Left hindlimb (tissue), 1 donor: Measurements from ENCODE around the gene RTCA.
A peak's percentile ranks its signal among the peaks of the same experiment; 100 is the strongest.
"Not testable (repeated sequence)": the region's sequence is repeated elsewhere in the genome, so short reads cannot be mapped to it uniquely, and the experiment has no call there.

ENCODE experiments used
- DNase-seq: peaks from one replicate; pipeline ENCODE4 v3.0.0-alpha.2; 2018

Gene RTCA

DNA sequence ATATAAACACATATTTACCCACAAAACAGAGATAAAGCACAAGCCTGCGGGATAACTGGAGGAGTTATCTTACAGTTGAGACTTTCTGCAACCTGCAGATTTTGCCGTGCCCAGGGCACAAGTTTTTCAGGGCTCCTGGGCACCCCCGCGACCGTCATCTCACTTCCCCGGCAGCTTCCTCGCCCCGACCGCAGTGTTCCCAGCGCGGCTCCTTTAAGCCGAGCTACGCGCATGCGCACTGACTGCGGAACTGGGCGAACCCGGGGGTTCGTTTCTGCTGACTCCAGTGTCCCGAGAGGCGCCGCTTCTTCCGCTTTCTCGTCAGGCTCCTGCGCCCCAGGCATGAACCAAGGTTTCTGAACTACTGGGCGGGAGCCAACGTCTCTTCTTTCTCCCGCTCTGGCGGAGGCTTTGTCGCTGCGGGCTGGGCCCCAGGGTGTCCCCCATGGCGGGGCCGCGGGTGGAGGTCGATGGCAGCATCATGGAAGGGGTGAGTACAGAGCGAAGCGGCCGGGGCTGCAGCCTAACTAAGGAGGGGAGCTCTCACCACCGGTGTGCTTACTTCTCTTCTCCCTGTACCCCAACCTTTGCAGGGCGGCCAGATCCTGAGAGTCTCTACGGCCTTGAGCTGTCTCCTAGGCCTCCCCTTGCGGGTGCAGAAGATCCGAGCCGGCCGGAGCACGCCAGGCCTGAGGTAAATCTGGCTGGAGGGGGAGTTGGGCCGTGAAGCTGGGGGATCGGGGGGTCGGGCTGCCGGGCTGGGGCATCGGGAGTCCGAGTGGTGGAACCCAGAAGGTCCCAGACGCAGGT lies at the start of gene RTCA:
RTCA (plus strand) TSS at position 286 of the 810 bp plus-strand sequence; CDS start at position 446, 160 bp downstream.
- DNase-seq = peak; percentile 95

DNA sequence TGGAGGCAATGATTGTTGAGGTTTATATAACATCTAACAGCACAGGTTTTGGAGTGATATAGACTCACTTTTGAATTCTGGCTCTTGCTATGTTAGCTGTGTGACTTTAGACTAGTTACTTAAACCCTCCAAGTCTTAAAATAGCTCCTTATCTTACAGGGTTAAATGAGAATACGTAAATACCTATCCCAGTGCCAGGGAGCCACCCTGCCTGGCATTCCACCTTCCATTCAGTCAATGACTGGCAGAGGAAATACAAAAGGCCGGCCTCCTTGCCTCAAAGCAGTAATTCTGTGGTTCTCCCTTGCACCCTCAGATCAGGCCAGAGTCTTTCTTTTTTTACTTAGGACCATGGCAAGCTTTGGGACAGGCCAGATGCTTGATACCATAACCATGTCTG lies 48.2 kb upstream of the RTCA start:
- no peak for DNase-seq

DNA sequence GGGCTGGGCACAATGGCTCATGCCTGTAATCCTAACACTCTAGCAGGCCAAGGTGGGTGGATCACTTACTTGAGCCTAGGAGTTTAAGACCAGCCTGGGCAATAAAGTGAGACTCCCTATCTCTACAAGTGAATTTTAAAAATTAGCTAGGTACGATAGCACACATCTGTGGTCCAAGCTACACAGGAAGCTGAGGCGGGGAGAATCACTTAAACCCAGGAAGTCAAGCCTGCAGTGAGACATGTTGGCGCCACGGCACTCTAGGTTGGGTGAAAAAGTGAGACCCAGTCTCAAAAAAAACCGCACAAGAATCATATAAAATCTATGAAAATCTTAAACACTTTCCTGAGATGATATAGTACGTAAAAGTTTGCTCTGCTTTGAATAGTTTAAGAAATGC lies 46.6 kb upstream of the RTCA start:
- DNase-seq = no peak

DNA sequence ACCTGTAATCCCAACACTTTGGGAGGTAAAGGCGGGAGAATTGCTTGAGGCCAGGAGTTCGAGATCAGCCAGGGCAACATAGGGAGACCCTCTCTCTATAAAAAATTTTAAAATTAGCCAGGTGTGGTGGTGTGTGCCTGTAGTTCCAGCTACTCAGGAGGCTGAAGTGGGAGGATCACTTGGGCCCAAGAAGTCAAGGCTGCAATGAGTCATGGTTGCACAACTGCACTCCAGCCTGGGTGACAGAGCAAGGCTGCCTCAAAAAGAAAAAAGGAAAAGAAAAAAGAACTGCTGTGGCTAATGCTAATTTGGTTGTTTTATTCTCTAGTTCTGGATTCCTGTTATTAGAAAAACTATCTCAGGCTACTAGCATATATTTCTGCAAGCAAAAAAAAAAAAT lies 46.1 kb upstream of the RTCA start:
- no peak for DNase-seq

DNA sequence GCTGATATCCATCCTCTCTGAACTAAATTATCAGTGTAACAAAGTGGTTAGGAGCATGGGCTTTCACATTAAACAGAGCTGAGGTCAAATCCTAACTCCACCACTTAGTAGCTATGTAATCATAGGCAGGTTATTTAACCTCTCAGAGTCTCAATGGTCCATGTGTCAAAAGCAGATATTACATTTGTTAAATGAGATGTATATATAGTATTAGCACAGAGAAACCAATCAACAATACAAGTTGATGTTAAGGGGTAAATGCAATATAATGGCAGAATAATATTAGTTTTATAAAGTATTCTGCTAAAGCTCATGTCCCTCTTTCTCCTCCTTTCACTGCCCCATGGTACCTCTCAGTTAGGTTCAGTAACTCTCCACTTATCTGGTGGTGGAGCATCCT lies 43.6 kb upstream of the RTCA start:
- no peak for DNase-seq

DNA sequence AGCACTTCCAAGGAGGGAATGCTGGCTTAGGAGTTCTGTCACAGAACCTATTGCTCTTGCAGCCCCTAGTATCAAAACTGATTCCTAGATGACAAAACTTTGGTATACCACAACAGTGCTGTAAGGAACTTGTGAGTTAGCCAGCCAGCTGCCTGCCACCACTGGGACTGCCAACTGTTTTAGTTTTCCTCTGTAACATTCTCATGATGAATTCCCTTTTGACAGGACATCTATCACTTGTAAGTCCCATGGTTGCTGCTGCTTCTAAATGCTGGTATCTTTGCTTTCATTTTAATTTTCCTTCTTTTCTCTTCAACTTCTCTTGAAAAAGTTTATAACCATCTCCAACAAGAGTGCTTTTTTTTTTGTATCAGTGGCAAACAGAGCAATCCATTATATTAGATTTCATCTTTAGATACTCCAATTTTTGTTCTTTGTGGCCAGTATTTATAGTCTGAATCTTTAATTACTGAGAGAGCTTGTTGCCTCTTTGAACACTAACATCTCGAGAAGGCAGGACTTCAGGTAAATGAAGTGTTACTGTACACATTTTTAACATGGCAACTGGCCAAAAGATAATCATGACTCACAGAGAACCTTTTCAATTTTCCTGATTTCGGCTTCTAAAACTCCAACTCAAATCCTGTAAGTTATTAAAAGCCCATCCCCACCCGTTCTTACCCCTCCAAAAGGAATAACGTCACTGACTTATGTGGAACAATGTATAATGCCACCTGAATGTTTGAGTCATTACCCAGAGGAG lies 36.2 kb upstream of the RTCA start:
- DNase-seq = no peak

DNA sequence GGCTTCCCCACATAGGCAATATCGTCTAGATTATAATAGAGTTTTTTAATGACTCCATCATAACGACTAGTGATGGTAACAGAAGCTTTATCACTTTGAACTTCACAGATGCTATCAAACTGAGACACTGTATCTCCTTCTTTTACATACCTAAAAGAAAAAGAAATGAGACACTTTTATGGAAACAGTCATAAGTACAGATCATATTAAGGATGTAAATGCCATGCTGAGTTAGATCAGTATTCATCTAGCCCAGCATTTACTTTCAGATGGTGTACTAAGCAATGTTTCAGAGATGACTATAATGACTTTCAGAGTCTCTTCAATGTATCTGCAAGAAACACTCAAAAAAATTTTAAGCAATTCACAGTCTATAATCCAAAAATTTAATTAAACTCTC lies 35.3 kb upstream of the RTCA start:
- no peak for DNase-seq

DNA sequence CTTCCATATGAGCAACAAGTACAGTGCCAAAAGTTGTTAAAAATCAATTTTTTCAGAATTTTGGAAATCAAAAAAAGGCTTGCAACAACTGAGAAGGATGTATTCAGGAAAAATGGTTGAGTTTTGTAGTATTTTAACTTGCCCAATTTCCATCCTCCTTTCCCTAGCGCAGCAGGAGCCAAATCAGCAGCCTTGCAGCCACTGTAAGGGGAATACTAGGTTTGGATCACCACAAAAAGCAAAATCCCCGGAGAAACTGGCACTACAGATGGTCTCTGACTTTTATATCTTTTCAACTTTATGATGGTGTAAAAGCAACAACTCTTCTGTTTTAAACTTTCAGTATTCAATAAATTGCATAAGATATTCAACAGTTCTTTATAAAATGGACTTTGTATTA lies 34.3 kb upstream of the RTCA start:
- DNase-seq = no peak

DNA sequence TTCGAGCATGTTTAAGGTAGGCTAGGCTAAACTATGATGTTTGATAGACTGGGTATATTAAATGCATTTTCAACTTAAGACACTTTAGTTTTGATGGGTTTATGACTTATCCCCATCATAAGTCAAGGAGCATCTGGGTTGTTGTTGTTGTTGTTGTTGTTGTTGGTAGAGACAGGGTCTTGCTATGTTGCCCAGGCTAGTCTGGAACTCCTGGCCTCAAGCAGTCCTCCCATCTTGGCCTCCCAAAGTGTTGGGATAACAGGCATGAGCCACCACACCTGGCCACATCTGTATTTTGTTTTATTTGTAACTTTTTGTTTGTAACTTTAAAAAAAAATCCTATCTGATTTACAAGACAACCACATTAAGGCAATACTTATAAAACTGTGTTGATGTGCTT lies 33.9 kb upstream of the RTCA start:
- no peak for DNase-seq

DNA sequence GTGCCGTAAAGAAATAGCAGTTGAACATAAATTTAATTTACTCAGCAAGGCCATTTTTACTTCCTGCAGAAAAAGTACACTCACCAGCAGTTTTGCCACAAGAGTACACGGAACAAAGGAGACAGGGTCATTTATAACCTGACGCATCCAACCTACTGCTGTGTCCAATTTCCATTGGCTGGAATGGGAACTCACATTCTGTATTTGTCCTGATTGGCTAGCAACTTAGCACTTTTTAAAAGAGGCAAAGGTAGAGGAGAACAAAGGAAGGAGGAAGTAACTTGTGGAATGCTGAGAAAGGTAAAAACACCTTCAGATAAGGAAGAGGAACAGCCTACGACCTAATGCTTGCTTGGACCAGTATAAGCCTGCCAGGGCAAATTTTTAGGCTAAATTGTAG lies 32.5 kb upstream of the RTCA start:
- not testable (repeated sequence) for DNase-seq

DNA sequence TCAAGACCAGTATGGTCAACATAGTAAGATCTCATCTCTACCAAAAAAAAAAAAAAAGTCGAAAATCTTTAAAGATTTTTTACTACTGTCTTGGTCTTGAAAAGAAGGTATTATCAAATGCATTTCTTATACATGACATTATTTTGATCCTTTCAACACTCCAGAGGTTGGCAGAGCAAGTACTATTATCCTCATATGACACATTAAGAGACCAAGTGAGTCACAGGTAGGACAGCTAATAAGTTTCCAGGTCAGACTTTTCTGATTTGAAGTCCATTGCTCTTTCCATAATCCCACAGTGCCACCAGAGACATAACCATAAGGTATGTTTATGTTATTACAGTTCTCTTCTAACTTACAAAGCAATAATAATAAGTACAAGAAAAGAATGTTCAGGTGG lies 31.6 kb upstream of the RTCA start:
- no peak for DNase-seq

DNA sequence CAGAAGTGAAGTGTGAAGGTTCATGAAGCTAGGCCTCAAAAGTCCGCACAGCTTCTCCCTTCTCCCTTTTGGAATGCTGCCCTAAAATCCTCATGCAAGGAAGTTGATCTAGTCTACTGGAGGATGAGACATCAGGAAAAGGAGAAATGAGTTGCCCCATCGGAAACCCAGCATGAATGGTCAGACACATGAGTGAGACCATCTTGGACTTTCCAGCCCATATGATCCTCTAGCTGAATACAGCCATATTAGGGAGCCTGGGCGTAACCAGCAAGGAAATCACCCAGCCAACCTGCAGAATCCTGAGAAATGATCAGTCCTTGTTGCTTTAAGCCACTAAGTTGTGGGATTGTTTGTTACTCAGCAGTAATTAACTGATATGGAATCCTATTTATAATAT lies 28.9 kb upstream of the RTCA start:
- DNase-seq = no peak

DNA sequence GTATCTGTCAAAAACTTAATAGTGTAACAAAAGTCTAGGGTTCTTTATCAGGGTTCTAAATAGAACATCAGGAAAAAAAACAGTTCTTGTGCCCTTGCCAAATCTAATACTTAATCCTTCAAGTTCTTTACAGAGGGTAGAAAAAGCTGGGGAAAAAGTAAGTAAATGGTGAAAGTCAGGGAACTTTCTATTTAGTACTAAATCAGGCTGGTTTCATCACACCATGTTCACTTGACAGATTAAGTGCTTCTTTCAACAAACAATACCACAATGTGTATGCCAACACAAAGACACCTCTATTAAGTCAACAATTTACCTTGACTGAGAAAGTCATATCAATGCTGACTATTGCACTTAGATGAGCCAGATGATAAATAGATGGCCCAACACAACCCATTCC lies 26.1 kb upstream of the RTCA start:
- no peak for DNase-seq

DNA sequence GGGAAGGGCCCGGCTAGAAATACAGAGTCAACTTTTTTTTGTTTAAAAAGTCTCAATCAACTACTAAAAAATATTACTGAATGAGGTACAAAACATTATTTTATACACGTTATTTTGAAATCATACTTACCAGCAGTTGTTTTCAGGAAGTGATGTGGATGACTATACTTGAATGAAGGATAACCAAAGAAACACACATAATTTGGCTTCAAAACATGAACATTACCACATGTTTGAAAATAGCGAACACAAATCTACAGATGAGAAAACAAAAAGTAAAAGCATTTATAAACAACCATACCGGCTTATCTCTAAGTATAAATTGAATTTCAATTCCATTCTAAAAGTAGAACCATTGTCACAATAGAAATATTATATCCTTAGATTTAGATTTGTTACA lies 25.4 kb upstream of the RTCA start:
- no peak for DNase-seq

DNA sequence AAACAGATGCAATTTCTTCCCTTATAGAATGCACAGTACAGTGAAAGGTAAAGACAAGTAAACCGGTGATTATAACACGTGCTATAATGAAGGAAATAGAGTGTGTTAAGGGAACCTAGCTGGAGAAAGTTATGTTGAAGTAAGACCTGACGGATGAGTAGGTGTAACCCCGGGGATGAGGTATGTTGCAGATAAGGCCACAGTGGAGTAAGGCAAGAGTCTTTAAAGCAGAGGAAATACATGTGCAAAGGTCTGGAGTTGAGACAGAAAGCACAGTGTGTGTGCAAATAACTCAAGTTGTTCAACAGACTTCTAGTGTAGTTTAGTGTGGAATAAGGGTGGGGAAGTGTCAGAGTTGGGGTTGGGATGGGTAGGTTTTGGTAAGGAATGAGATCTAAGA lies 19.3 kb upstream of the RTCA start:
- DNase-seq = no peak

DNA sequence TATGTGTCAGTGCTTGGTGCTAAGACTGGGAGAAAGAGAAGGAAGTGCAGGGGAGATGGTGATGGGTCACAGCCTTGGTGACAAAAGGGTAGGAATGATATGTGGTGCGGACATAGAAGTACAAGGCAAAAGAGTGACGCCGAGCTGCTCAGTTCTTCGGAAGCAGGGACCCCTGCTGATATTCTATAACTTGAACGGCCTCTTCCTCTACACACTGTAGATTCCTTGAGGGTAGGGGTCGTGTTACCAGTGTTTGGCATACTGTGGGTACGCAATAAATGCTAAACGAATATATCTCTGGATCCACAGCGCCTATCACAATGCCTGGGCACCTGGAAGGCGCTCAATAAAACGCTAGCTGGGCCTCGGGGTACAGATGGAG lies 16.9 kb upstream of the RTCA start:
- DNase-seq = no peak

DNA sequence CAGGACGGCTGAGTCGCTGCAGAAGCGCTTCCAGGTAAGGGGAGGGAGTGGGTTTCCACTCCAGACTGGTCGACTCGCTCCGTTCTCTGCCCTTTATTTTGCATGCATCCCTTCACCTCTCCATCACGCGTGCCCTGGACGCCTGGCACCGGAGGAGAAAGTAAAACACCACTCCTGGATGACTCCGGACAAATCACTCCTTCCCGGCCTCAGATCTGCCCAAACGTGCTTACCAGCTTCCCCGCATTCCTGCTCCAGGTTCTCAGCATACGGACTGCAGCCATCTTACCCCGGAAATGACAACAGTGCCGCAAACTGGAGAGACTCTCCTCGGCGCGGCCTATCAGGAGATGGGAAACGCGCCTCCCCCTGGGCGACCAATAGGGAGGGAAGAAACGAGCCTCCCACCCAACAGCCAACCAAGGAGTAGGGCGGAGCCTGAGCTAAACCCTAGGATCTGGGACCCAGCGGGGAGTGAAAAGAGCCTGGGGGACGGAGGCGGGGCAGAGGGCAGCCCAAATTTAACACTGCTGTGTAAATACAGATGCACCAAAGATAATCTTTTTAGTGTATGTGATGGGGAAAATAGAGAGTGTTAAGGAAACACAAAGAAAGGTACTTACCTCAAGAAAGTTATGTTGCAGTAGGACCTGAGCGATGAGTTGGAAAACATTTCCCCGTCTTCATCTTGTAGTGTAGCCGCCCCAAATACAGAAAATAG lies 16.3 kb upstream of the RTCA start, which contains the start of gene DBT:
DBT (minus strand) TSS at position 298 of the 721 bp plus-strand sequence; CDS start at position 284, 14 bp downstream.
- peak; percentile 96 for DNase-seq

DNA sequence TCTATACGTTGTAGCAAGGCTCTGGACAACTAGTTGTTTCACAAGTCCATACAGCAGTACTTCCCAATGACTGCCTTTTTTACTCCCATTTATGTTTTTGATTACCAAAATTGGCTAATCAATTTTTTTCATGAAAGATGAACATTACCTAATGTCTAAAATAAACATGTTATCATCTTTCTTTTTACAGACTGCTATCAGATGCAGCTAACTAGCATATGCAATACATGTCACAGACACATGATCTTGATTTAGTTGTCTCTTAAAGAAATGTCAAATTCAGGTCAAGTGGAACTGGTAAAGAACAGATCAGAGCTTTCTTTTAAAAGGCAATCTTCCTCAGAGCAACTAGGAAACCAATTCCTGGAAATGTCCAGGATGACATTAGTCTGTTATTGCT lies 15.8 kb upstream of the RTCA start:
- no peak for DNase-seq

DNA sequence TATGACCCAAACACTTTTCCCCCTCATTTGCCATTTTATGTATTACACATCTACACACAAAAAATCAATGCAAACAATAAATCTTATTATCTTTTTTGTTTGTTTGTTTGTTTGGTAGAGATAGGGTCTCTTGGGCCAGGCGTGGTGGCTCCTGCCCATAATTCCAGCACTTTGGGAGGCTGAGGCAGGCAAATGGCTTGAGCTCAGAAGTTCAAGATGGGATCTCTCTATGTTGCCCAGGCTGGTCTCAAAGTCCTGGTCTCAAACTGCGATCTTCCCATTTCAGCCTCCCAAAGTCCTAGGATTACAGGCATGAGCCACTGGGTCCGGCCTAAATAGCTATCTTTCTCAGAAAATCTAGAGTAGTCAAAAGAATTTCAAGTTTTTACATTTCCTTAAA lies 15.2 kb upstream of the RTCA start:
- DNase-seq = no peak

DNA sequence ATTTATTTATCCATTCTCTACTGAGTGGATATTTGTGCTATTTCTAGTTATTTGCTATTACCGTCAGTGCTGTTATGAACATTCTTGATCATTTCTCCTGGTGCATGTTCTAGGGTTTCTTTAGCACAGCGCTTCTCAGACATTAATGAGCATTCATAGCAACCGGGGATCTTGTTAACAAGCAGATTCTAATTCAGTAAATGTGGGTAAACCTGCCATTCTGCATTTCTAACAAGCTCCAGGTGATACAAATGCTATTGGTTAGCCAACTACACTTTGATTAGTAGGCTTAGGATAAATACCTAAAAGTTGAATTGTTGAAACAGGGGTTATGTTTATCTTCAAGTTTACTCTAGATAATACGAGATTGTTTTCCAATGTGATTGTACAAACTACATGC lies 13.1 kb upstream of the RTCA start:
- no peak for DNase-seq

DNA sequence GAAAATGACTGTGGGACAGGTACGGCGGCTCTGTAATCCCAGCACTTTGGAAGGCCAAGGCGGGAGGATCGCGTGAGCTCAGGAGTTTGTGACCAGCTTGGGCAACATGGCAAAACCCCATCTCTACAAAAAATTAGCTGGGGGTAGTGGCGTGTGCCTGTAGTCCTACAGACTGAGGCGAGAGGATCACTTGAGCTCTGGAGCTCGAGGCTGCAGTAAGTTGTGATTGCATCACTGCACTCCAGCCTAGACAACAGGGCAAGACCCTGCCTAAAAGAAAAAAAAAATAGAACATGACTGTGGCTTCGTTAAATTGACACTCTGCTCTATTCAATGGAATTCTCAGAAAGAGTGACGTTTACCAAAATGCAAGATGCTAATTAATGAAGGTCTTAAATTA lies 12.5 kb upstream of the RTCA start:
- DNase-seq = no peak

DNA sequence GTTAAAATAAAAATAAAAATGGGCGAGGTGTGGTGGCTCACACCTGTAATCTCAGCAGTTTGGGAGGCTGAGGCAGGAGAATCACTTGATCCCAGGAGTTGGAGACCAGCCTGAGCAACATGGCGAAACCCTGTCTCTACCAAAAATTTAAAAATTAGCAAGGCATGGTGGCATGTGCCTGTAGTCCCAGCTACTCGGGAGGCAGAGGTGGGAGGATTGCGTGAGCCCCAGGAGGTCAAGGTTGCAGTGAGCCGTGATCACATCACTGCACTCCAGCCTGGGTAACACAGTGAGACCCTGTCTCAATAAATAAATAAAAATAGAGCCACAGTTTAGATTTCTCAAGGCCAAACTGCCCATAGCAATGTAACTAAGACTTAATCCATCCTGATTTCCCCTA lies 9.7 kb upstream of the RTCA start:
- not testable (repeated sequence) for DNase-seq

DNA sequence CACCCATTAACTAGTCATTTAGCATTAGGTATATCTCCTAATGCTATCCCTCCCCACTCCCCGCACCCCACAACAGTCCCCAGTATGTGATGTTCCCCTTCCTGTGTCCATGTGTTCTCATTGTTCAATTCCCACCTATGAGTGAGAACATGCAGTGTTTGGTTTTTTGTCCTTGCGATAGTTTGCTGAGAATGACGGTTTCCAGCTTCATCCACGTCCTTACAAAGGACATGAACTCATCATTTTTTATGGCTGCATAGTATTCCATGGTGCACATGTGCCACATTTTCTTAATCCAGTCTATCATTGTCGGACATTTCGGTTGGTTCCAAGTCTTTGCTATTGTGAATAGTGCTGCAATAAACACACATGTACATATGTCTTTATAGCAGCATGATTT lies 7.6 kb upstream of the RTCA start:
- not testable (repeated sequence) for DNase-seq

DNA sequence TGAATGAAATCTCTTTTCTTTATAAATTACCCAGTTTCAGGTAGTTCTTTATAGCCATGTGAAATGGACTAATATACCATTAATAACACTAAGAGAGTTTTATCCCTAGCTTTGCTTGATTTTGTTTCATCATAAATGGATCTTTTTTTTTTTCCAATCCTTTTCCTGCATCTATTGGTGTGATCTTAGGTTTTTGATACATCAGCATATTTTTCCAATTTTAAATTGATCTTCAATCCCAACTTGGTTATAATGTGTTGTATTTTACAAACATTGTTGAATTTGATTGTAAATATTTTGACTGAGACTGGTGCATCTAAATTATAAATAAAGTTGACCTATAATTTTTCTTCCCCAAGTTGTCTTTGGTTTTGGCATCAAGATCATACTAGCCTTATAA lies 4.3 kb upstream of the RTCA start:
- DNase-seq = no peak
